ENCODE data around the gene ORM2. TPM values are rescaled to one million over a fixed set of nuclear protein-coding genes. Genes with fewer than 3 reads are reported as not detected.
A peak's percentile ranks its signal among the peaks of the same experiment; 100 is the strongest.
"Not testable (repeated sequence)": the region's sequence is repeated elsewhere in the genome, so short reads cannot be mapped to it uniquely, and the experiment has no call there.

Gene ORM2
- total and polyA plus RNA-seq, 8 donors, result 0.46 to 29.9 (median 1.7) TPM

GRCh38 chr9:114327749-114328148 lies 1.9 kb upstream of the ORM2 start:
- Histone ChIP-seq H3K4me1 (no peaks in the 10 kb centered on the region), H3K4me3 (no peak overlapping the region), H3K36me3 (no peaks in the 10 kb centered on the region), H3K27me3 (no peaks in the 10 kb centered on the region), H3K9me3 (no peaks in the 10 kb centered on the region), H3K27ac (no peak overlapping the region)
- DNase-seq (no peak), ATAC-seq (no peak)
- intact Hi-C loops (cut with DNase I), result no loop called here
- no peak for TF ChIP-seq CTCF (IDR thresholded peaks at IDR 0.05)

GRCh38 chr9:114328357-114328820 lies 1.3 kb upstream of the ORM2 start:
- H3K4me1 ChIP-seq; H3K36me3 ChIP-seq; DNase-seq; intact Hi-C loops (cut with DNase I); H3K4me3 ChIP-seq; H3K27me3 ChIP-seq; H3K27ac ChIP-seq; ATAC-seq; H3K9me3 ChIP-seq: not testable (repeated sequence)

GRCh38 chr9:114328937-114329624 lies 588 bp upstream of the ORM2 start:
- H3K9me3 ChIP-seq; H3K27me3 ChIP-seq; H3K27ac ChIP-seq; H3K36me3 ChIP-seq; H3K4me1 ChIP-seq; H3K4me3 ChIP-seq; intact Hi-C loops (cut with DNase I): not testable (repeated sequence)
- peak; percentile 34 for ATAC-seq
- peak in 1 of 4 donors; percentile 24 for DNase-seq

- no peak for ATAC-seq
- intact Hi-C loops (cut with DNase I), result no loop called here
- no peak overlapping the region for H3K4me3 ChIP-seq
- H3K4me1 ChIP-seq, result no peaks in the 10 kb centered on the region
- H3K27ac ChIP-seq, result no peak overlapping the region
- no peaks in the 10 kb centered on the region for H3K27me3 ChIP-seq
- peaks cover 0 to 13% of the 10 kb centered on the region in 2 donors for H3K36me3 ChIP-seq
- DNase-seq, result no peak
- TF ChIP-seq CTCF (IDR thresholded peaks at IDR 0.05), result no peak
- H3K9me3 ChIP-seq, result no peaks in the 10 kb centered on the region
These were observed 967 bp downstream of the ORM2 start for GRCh38 chr9:114330636-114331035.

- intact Hi-C loops (cut with DNase I); H3K4me1 ChIP-seq; H3K9me3 ChIP-seq; ATAC-seq; DNase-seq; H3K27me3 ChIP-seq; H3K4me3 ChIP-seq; H3K27ac ChIP-seq: not testable (repeated sequence)
- peaks cover 0 to 22% of the 10 kb centered on the region in 2 donors for H3K36me3 ChIP-seq
These were observed 1.8 kb downstream of the ORM2 start for GRCh38 chr9:114331229-114332195.

- H3K4me3 ChIP-seq; H3K27me3 ChIP-seq; H3K9me3 ChIP-seq; DNase-seq; intact Hi-C loops (cut with DNase I); H3K27ac ChIP-seq; H3K4me1 ChIP-seq; ATAC-seq: not testable (repeated sequence)
- H3K36me3 ChIP-seq, result peaks cover 0 to 33% of the 10 kb centered on the region in 2 donors
These were observed 2.9 kb downstream of the ORM2 start for GRCh38 chr9:114332474-114333040.

- DNase-seq; H3K4me3 ChIP-seq; ATAC-seq; H3K27ac ChIP-seq; H3K4me1 ChIP-seq; H3K27me3 ChIP-seq; H3K9me3 ChIP-seq; intact Hi-C loops (cut with DNase I): not testable (repeated sequence)
- peaks cover 0 to 44% of the 10 kb centered on the region in 2 donors for H3K36me3 ChIP-seq
These were observed 4.0 kb downstream of the ORM2 start for GRCh38 chr9:114333718-114334117.
